Measurements from ENCODE around the gene VPS13D.

The VPS13D gene

DNA sequence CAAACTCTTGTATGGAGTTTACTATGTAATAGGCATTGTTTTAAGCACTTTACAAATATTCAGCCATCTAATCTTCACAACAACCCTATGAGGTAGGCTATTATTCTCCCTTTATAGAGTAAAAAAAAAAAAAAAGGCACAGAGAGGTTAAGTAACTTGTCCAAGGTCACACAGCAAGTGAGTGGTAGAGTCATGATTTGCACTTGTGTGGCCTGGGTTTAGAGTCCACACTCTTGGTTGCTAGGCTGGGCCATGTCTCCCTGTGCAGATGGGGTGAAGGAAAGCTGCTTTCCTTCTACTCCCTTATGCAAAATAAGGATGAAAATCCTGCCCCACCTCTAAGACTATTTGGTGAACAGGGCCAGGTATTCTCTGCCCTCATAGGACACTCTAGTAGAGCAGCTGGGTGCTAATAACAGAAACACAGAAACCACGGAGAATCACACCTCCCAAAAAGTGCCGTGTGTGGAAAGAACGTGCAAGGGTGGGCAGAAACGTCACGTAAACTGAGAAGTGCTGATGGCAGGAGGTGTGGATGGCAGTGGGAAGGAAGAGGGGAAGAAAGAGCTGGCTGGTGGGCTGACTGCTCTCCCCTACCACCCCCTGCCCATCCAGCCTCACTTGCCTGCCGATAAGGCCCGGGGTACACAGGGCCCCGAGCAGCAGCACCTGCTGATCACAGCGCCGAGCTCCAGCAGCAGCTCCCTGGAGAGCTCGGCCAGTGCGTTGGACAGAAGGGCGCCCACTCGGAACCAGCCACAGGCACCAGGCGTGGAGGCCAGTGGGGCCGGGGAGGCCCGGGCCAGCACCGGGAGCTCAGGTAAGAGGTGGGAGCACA, 28.3 kb upstream of the VPS13D start:
- Histone ChIP-seq H2AFZ (ENCODE audit: low read depth) (no peak overlapping the region), H3K4me3 (IDR thresholded peaks at IDR 0.05; ENCODE audit: insufficient read depth, low read depth, low read length) (no peak overlapping the region), H3K36me3 (ENCODE audit: insufficient read depth) (no peaks in the 10 kb centered on the region; the same call in 1 of the 2 replicates), H3K27ac (no peak overlapping the region), H3K4me2 (no peak overlapping the region), H3K79me2 (ENCODE audit: insufficient read depth, low read depth) (no peaks in the 10 kb centered on the region), H4K20me1 (ENCODE audit: insufficient read depth) (no peaks in the 10 kb centered on the region), H3K9ac (no peak overlapping the region), H3K27me3 (ENCODE audit: insufficient read depth, low read depth) (no peaks in the 10 kb centered on the region), H3K4me1 (ENCODE audit: low read depth, poor library complexity, severe bottlenecking) (no peaks in the 10 kb centered on the region)
- TF ChIP-seq CTCF (conservative IDR thresholded peaks at IDR 0.05; ENCODE audit: low read depth, low read length) = no peak

DNA sequence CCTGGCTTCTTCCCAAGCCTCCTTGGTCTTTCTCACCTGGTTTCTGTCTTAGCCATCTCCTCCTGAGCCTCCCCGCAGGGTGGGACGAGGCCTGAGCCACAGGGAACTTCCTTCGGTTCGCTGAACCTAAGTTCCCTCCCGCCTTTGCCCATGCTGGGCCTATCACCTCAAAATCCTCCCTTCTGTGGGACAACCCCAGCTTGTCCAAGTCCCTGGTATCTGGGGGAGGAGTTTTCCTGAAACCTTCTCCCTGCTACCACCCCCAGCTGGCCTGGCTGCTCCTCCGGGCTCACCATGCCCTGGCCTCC, 27.7 kb upstream of the VPS13D start:
- H3K4me1 ChIP-seq (ENCODE audit: low read depth, poor library complexity, severe bottlenecking) = no peaks in the 10 kb centered on the region
- no peak overlapping the region for H2AFZ ChIP-seq (ENCODE audit: low read depth)
- no peak overlapping the region for H3K27ac ChIP-seq
- H3K4me2 ChIP-seq = no peak overlapping the region
- no peaks in the 10 kb centered on the region for H3K27me3 ChIP-seq (ENCODE audit: insufficient read depth, low read depth)
- no peaks in the 10 kb centered on the region; the same call in 1 of the 2 replicates for H3K36me3 ChIP-seq (ENCODE audit: insufficient read depth)
- H3K79me2 ChIP-seq (ENCODE audit: insufficient read depth, low read depth) = no peaks in the 10 kb centered on the region
- no peak overlapping the region for H3K9ac ChIP-seq
- H4K20me1 ChIP-seq (ENCODE audit: insufficient read depth) = no peaks in the 10 kb centered on the region
- TF ChIP-seq CTCF (conservative IDR thresholded peaks at IDR 0.05; ENCODE audit: low read depth, low read length) = no peak
- H3K4me3 ChIP-seq (IDR thresholded peaks at IDR 0.05; ENCODE audit: insufficient read depth, low read depth, low read length) = no peak overlapping the region

- H3K27me3 ChIP-seq (ENCODE audit: insufficient read depth, low read depth) = no peaks in the 10 kb centered on the region
- no peak overlapping the region for H3K9ac ChIP-seq
- no peaks in the 10 kb centered on the region; the same call in 1 of the 2 replicates for H3K36me3 ChIP-seq (ENCODE audit: insufficient read depth)
- H3K27ac ChIP-seq = no peak overlapping the region
- no peak overlapping the region for H3K4me3 ChIP-seq (IDR thresholded peaks at IDR 0.05; ENCODE audit: insufficient read depth, low read depth, low read length)
- no peak overlapping the region for H2AFZ ChIP-seq (ENCODE audit: low read depth)
- H4K20me1 ChIP-seq (ENCODE audit: insufficient read depth) = no peaks in the 10 kb centered on the region
- H3K4me1 ChIP-seq (ENCODE audit: low read depth, poor library complexity, severe bottlenecking) = no peaks in the 10 kb centered on the region
- no peak for TF ChIP-seq CTCF (conservative IDR thresholded peaks at IDR 0.05; ENCODE audit: low read depth, low read length)
- no peaks in the 10 kb centered on the region for H3K79me2 ChIP-seq (ENCODE audit: insufficient read depth, low read depth)
- no peak overlapping the region for H3K4me2 ChIP-seq
Measured at GRCh38 chr1:12202577-12202976, 27.3 kb upstream of the VPS13D start.

- Histone ChIP-seq H4K20me1 (ENCODE audit: insufficient read depth) (no peaks in the 10 kb centered on the region), H3K4me1 (ENCODE audit: low read depth, poor library complexity, severe bottlenecking) (peaks cover 5% of the 10 kb centered on the region), H2AFZ (ENCODE audit: low read depth) (no peak overlapping the region), H3K79me2 (ENCODE audit: insufficient read depth, low read depth) (no peaks in the 10 kb centered on the region), H3K4me3 (IDR thresholded peaks at IDR 0.05; ENCODE audit: insufficient read depth, low read depth, low read length) (no peak overlapping the region), H3K4me2 (no peak overlapping the region), H3K36me3 (ENCODE audit: insufficient read depth) (no peaks in the 10 kb centered on the region; the same call in 1 of the 2 replicates), H3K27ac (no peak overlapping the region), H3K9ac (no peak overlapping the region), H3K27me3 (ENCODE audit: insufficient read depth, low read depth) (no peaks in the 10 kb centered on the region)
- no peak for TF ChIP-seq CTCF (conservative IDR thresholded peaks at IDR 0.05; ENCODE audit: low read depth, low read length)
Measured at GRCh38 chr1:12203216-12204007, 26.4 kb upstream of the VPS13D start.
